HG02623 (cell line): ENCODE measurements around the gene LMBRD1.
"Not testable (repeated sequence)": the region's sequence is repeated elsewhere in the genome, so short reads cannot be mapped to it uniquely, and the experiment has no call there.

Experiments
- ATAC-seq: cut with Tn5 transposase; IDR thresholded peaks from one replicate; pipeline ENCODE4 v1.9.1; 2021; ENCODE audit warnings: moderate library complexity; ENCODE audit not compliant: unreplicated experiment

Gene LMBRD1

DNA sequence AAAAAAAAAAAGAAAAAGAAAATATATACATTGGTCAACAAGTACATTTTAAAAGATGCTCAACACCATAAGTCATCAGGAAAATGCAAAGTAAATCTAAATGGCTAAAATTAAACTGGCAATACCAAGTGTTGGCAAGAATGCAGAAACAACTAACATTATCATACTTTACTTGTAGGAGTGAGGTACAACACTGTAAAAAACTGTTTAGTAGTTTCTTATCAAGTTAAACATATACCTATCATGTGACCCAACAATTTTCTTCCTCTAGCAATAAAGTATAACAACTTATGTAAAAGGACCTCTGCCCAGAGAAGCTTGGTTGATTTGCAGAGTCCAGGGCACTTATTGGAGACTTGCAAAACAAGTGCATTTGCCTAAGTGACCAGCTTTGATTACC lies 40.4 kb downstream of the LMBRD1 start:
- ATAC-seq = no peak

DNA sequence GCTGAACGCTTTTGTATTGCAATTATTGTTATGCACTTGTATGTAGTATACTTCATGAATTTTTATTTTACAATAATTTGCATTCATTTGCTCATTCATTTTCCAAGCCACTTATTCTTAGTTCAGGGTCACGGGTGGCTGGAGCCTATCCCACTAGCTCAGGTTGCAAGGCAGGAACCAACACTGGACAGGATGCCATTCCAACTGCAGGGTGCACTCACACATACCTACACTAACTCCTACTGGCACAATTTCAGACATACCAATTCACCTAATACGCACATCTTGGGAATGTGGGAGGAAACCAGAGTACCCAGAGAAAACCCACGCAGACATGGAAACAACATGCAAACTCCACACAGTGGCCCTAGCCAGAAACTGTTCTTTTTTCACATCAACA lies 61.8 kb downstream of the LMBRD1 start:
- no peak for ATAC-seq

DNA sequence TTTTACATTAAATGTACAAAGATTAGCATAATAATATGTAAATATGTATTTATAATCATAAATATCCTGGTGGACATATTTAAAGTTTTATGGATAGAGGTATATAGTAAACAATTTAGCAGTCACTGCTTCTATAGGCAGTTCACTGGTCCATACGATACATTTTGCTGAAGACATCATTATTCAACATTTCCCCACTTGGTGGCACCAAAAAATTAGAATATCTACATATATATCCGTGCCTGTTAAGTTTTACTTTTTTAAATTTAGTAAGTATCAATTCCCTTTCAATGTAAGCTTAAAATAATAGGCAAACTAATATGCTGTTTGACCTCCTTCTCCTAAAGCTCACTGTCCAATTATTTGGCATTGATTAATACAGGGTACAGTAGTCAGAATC lies 64.2 kb downstream of the LMBRD1 start:
- ATAC-seq = no peak

DNA sequence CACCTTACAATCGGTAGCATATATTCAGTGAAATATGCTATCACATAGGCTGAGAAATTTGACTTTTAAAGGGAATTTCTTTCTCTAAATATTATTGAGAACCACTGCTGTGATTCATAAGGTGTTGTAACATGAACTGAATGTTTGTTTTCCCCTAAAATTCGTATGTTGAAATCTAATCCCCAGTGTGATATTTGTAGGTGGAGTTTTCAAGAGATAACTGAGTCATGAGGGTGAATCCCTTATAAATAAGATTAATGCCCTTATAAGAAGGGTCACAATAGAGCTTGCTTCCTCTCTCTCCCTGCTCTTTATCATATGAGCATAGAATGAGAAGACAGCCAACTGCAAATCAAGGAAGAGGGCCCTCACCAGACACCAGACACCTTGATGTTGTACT lies 64.8 kb downstream of the LMBRD1 start:
- ATAC-seq = no peak

DNA sequence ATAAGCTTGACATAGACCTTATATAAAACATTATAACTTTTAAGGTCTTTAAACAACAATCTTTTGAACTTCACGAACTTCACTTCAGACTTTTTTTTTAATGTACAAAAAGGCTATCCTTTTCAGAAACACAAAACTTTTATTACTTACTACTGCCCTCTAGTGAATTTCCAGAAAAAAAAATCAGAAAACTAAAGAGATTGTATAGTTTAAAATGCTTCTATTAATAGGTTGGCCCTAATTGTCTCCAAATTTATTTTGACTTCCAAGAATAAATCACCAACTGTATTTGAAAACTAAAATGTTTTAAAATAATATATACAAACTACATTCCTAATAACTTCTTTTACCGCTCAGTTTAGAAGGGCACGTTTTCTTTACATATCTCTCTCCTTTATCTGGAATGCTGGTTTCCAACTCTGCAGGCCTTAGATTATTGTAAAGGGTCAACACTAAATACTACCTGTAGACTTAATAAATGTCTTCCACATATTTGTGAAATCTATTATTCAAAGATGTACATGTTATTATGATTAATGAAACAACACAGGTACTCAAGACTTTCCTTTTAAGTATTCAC lies 66.8 kb downstream of the LMBRD1 start:
- ATAC-seq = no peak

- ATAC-seq = no peak
These were observed 74.1 kb downstream of the LMBRD1 start for GRCh38 chr6:69722683-69723082.

- peak; percentile 61 for ATAC-seq
These were observed 77.1 kb downstream of the LMBRD1 start for GRCh38 chr6:69719602-69720193.

- ATAC-seq = no peak
These were observed 90.1 kb downstream of the LMBRD1 start for GRCh38 chr6:69706724-69707123.

GRCh38 chr6:69705954-69706353 lies 90.9 kb downstream of the LMBRD1 start:
- no peak for ATAC-seq

DNA sequence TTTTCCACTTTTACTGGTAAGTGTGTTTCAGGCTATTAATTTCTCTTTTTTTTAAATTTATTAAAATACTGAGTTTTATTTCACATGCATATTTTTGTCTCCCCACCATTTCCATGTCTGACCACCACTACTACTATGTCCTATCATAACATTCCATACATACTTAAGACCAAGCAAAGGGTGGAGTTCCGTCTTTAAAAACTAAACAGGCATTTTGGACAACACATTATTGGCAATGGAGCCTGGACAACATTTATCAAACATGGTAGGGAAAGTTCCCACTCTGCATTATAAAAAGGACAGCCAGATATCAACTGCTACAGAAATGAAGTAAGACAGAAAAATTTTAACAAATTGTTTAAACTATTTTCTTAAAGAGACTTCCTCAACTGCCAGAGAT lies 91.9 kb downstream of the LMBRD1 start:
- ATAC-seq = no peak

DNA sequence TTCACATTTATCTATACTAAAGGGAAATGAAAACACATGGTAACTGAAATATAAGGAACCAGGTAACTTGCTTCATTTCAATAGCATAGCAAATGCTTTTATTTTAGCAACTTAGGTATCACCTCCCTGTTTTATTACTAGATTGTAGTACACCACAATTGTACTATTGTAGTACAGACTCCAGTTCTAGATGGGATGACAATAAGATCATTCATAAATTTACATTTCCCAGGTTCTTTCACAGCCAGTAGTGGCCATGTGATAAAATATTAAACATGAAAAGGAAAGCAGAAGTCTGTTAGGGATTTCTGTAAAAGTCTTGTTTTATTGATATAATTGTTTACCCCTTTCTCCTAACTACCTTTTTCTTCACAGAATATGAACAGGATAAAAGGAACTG lies 97.2 kb downstream of the LMBRD1 start:
- ATAC-seq = no peak

DNA sequence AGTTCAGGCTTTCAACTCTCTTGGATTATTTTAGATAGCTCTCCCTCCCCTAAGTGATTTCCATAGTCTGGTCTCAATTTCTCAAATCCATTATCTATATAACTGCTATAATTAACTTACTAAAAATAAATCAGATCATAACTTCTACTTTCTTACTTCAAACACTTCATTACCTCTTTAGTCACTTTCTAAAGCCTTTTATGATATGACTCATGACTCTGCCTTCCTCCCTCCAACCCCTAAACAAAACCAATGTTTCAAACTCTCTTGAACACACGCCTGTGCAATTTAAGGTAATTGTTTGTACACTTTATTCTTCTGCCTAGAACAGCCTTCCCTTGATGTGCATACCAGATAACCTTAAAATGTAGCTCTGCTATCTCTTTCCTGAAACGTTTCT lies 100.5 kb downstream of the LMBRD1 start:
- ATAC-seq = no peak

DNA sequence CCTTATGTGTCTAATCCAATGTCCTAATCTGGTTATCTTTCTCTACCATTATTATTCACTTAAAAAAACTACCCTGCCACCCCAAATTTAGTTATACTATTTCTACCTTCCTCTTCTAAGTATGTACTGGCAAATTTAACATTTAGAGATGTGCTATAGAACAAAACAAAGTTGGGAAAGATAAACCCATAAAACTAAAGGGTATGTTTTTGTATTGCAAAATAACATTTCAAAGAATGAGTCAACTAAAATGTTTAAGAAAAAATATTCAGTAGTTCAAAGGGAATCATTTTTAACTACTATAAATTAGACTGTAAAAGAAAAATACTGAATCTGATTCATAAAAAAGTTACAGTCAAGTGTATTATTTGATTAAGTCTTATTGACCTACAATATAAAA lies 103.0 kb downstream of the LMBRD1 start:
- no peak for ATAC-seq

GRCh38 chr6:69690986-69691385 lies 105.8 kb downstream of the LMBRD1 start:
- no peak for ATAC-seq

DNA sequence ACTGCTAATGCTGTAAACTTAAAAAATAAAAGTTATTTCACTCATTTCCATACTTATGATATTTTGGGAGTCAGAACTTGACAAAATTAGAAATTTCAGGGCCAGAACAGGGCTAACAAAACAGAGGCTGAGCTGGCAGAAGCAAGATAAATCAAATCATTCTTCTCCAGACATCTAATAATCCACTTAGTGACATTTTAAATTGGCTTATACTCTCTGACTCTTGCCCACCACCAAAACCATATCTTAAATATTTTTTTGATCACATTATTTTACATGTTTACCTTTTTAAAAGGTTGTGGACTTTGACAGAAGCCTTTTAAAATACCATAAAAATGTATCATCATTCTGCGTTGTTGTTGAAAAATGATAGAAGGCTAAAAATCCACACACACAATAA lies 116.5 kb downstream of the LMBRD1 start:
- ATAC-seq = no peak

- no peak for ATAC-seq
These were observed 123.5 kb downstream of the LMBRD1 start for GRCh38 chr6:69673298-69673697.

- ATAC-seq = no peak
These were observed 127.9 kb downstream of the LMBRD1 start for GRCh38 chr6:69668916-69669315.

- not testable (repeated sequence) for ATAC-seq
These were observed 130.0 kb downstream of the LMBRD1 start for GRCh38 chr6:69666779-69667178.

- ATAC-seq = no peak
These were observed 131.4 kb downstream of the LMBRD1 start for GRCh38 chr6:69665437-69665836.

DNA sequence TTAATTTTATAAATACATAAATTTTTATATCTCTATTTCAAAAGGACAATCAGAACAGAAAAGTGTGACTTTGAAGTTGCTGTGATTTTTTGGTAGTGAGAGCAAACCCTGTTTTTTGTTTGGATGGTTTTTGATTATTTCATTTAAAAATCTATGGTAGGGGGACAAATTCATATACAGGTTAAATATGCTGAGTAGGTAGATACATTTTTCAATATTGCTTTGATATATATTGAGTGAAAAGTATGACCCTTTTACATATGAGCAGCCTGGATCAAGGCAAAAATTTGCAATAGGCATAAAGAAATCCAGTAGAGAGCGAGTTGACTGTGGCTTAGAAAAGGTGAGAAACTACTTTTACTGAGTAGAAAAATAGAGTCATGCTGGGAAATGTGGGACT lies 132.3 kb downstream of the LMBRD1 start:
- no peak for ATAC-seq

GRCh38 chr6:69663215-69663614 lies 133.6 kb downstream of the LMBRD1 start:
- no peak for ATAC-seq

DNA sequence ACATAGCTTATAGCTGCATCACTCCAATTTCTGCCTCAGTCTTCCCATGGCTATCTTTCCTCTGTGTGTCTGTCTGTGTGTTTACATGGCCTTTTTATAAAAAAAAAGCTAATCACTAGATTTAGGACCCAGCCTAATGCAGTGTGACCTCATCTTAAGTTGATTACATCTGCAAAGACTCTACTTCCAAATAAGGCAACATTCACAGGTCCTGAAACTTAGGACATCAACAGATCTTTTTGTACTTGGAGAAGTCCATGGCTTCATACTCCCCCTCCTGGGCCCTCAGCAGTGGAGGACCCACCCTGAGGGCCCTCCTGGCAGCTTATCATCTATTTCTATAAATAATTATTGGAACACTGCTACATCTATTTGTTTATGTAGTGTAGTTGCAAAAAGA lies 146.1 kb downstream of the LMBRD1 start:
- no peak for ATAC-seq

- no peak for ATAC-seq
These were observed 149.1 kb downstream of the LMBRD1 start for GRCh38 chr6:69647726-69648125.
